Colon (tissue), 2 donors: ENCODE measurements around the gene PLCB3.

Experiments
- FAIRE-seq: peaks from 2 replicates; lab custom pipeline; 2012; peaks lifted over from hg19 to GRCh38; lab: Jason Lieb, UNC
- donor health status: control.
- donor health status: control.

The PLCB3 gene

GRCh38 chr11:64287676-64288352 is 36.5 kb downstream of the PLCB3 start:
- FAIRE-seq, result no peak

GRCh38 chr11:64288353-64288750 is 37.0 kb downstream of the PLCB3 start:
- FAIRE-seq, result no peak

- FAIRE-seq, result no peak
Observed at GRCh38 chr11:64289002-64289564, 37.8 kb downstream of the PLCB3 start.

- no peak for FAIRE-seq
Observed at GRCh38 chr11:64290352-64291261, 39.3 kb downstream of the PLCB3 start.

- no peak for FAIRE-seq
Observed at GRCh38 chr11:64291262-64291751, 40.0 kb downstream of the PLCB3 start, which contains the start of gene KCNK4. TSS of gene KCNK4 (plus strand) at chr11:64291302. CDS start at chr11:64293019, 1,717 bp downstream.

GRCh38 chr11:64291752-64292459 is 40.6 kb downstream of the PLCB3 start:
- FAIRE-seq, result no peak

GRCh38 chr11:64292460-64293254 is 41.3 kb downstream of the PLCB3 start:
- FAIRE-seq, result no peak

GRCh38 chr11:64294774-64295173 is 43.4 kb downstream of the PLCB3 start:
- FAIRE-seq, result no peak

- no peak for FAIRE-seq
Observed at GRCh38 chr11:64295760-64296159, 44.4 kb downstream of the PLCB3 start.

- FAIRE-seq, result no peak
Observed at GRCh38 chr11:64296236-64296635, 44.9 kb downstream of the PLCB3 start.

GRCh38 chr11:64296830-64297698 is 45.7 kb downstream of the PLCB3 start:
- no peak for FAIRE-seq

- no peak for FAIRE-seq
Observed at GRCh38 chr11:64297699-64298358, 46.5 kb downstream of the PLCB3 start.

GRCh38 chr11:64298966-64299846 is 47.9 kb downstream of the PLCB3 start:
- no peak for FAIRE-seq

- no peak for FAIRE-seq
Observed at GRCh38 chr11:64299847-64300648, 48.7 kb downstream of the PLCB3 start, which contains the start of gene CATSPERZ. TSS of gene CATSPERZ (plus strand) at chr11:64300358. CDS start at chr11:64300411, 53 bp downstream.

- FAIRE-seq, result no peak
Observed at GRCh38 chr11:64303109-64304031, 52.0 kb downstream of the PLCB3 start.

- FAIRE-seq, result no peak
Observed at GRCh38 chr11:64304032-64304315, 52.6 kb downstream of the PLCB3 start.
